WI38 (cell line): ENCODE results near the gene PCA3.

Experiments used
- H3K4me3 ChIP-seq: 2 replicates; pipeline ENCODE4 v1.5.1; 2011; ENCODE audit warnings: low read depth, mild to moderate bottlenecking, control low read depth, low read length
- CTCF ChIP-seq: IDR thresholded peaks from 2 replicates; pipeline ENCODE4 v1.5.1; 2012; ENCODE audit warnings: low read depth, mild to moderate bottlenecking, control low read depth, low read length

PCA3 gene

GRCh38 chr9:76725885-76726284 is 38.4 kb upstream of the PCA3 start:
- H3K4me3 ChIP-seq = no peak overlapping the region
- no peak for TF ChIP-seq CTCF

- no peak for TF ChIP-seq CTCF
- no peak overlapping the region for H3K4me3 ChIP-seq
These were observed 35.1 kb upstream of the PCA3 start for GRCh38 chr9:76729116-76729515.

GRCh38 chr9:76729980-76730737 is 34.1 kb upstream of the PCA3 start:
- TF ChIP-seq CTCF = no peak
- H3K4me3 ChIP-seq = no peak overlapping the region

GRCh38 chr9:76730801-76731200 is 33.4 kb upstream of the PCA3 start:
- H3K4me3 ChIP-seq = no peak overlapping the region
- TF ChIP-seq CTCF = no peak

GRCh38 chr9:76732341-76732958 is 31.8 kb upstream of the PCA3 start:
- H3K4me3 ChIP-seq = no peak overlapping the region

GRCh38 chr9:76733096-76733495 is 31.1 kb upstream of the PCA3 start:
- no peak overlapping the region for H3K4me3 ChIP-seq

More at GRCh38 chr9:76732341-76732958, 31.8 kb upstream of the PCA3 start:
- no peak for TF ChIP-seq CTCF

More at GRCh38 chr9:76733096-76733495, 31.1 kb upstream of the PCA3 start:
- TF ChIP-seq CTCF = no peak
